Activated CD4-positive, alpha-beta T cell treated with anti-CD3 and anti-CD28 coated beads for 36 hours (primary cell): Measurements from ENCODE around the gene PRIM2. TPM values are rescaled to one million over a fixed set of nuclear protein-coding genes. Genes with fewer than 3 reads are reported as not detected.
"Not testable (repeated sequence)": the region's sequence is repeated elsewhere in the genome, so short reads cannot be mapped to it uniquely, and the experiment has no call there.

Experiments used
- ATAC-seq: fragments of 200-7000 bp; cut with Tn5 transposase; one replicate; pipeline ENCODE4 v1.10.0; 2021; ENCODE audit warnings: mild to moderate bottlenecking, moderate library complexity
- CTCF ChIA-PET: fragments of 350-600 bp; sonication (Branson Sonifier 250); formaldehyde crosslinking; loops from one replicate; lab custom pipeline; 2021; ENCODE audit warnings: antibody characterized with exemption; lab: Charles Lee
- POLR2A ChIA-PET: fragments of 350-600 bp; sonication (Branson Sonifier 250); formaldehyde crosslinking; loops from one replicate; lab custom pipeline; 2021; ENCODE audit warnings: antibody characterized with exemption, inconsistent platforms; lab: Charles Lee
- DNase-seq: peaks from one replicate; pipeline ENCODE4 v3.0.0-alpha.2; 2020
- H3K27ac Mint-ChIP-seq: one replicate; pipeline ENCODE4 v1.8.0; 2021; ENCODE audit warnings: mixed read lengths
- H3K27me3 Mint-ChIP-seq: one replicate; pipeline ENCODE4 v1.8.0; 2021; ENCODE audit warnings: mixed read lengths
- H3K36me3 Mint-ChIP-seq: one replicate; pipeline ENCODE4 v1.8.0; 2021; ENCODE audit warnings: low read depth, mixed read lengths
- H3K4me1 Mint-ChIP-seq: one replicate; pipeline ENCODE4 v1.8.0; 2021; ENCODE audit warnings: mixed read lengths
- H3K4me3 Mint-ChIP-seq: one replicate; pipeline ENCODE4 v1.8.0; 2021; ENCODE audit warnings: mild to moderate bottlenecking, moderate library complexity, mixed read lengths
- H3K9me3 Mint-ChIP-seq: one replicate; pipeline ENCODE4 v1.8.0; 2021; ENCODE audit warnings: low read depth, mixed read lengths
- intact Hi-C, 2 experiments: fragments of 100-400 bp; cut with DNase I in 1 of 2; cut with micrococcal nuclease in 1 of 2; formaldehyde crosslinking; loops; one replicate each; pipeline versions ENCODE4 v1.14.2 to v1.15.1; 2022 to 2024; cut with DNase I, micrococcal nuclease
- total RNA-seq, 2 experiments: library from RNA; stranded (reverse); gene quantifications; one replicate each; pipeline ENCODE4 v1.2.3, GENCODE V29; 2021

The PRIM2 gene
- total RNA-seq, 2 experiments from 2014 or later = 36.4 to 42.3 TPM

DNA sequence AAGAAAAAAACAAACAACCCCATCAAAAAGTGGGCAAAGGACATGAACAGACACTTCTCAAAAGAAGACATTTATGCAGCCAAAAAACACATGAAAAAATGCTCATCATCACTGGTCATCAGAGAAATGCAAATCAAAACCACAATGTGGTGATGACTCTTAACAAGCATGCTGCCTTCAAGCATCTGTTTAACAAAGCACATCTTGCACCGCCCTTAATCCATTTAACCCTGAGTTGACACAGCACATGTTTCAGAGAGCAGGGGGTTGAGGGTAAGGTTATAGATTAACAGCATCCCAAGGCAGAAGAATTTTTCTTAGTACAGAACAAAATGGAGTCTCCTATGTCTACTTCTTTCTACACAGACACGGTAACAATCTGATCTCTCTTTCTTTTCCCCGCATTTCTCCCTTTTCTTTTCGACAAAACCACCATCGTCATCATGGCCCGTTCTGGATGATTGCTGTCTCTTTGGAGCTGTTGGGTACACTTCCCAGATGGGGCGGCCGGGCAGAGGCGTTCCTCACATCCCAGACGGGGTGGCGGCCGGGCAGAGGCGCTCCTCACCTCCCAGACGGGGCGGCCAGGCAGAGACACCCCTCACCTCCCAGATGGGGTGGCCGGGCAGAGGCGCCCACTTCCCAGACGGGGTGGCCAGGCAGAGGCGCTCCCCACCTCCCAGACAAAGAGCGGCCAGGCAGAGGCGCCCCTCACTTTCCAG lies 7.2 kb upstream of the PRIM2 start:
- H3K36me3 Mint-ChIP-seq, H3K27ac Mint-ChIP-seq, DNase-seq, H3K4me3 Mint-ChIP-seq, intact Hi-C loops, H3K4me1 Mint-ChIP-seq, CTCF ChIA-PET, H3K9me3 Mint-ChIP-seq, POLR2A ChIA-PET, ATAC-seq: not testable (repeated sequence)
- H3K27me3 Mint-ChIP-seq = peaks cover 11% of the 10 kb centered on the region

DNA sequence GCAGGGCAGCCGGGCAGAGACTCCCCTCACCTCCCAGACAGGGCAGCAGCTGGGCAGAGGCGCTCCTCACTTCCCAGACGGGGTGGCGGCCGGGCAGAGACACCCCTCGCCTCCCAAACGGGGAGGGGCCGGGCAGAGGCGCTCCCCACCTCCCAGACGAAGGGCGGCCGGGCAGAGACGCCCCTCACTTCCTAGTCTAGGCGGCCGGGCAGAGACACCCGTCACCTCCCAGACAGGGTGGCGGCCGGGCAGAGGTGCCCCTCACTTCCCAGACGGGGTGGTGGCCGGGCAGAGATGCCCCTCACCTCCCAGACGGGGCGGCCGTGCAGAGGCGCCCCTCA lies 6.6 kb upstream of the PRIM2 start:
- Mint-ChIP-seq H3K4me3 (no peak overlapping the region), H3K9me3 (no peaks in the 10 kb centered on the region), H3K27me3 (peaks cover 10% of the 10 kb centered on the region), H3K4me1 (no peaks in the 10 kb centered on the region), H3K36me3 (no peaks in the 10 kb centered on the region), H3K27ac (no peak overlapping the region)
- intact Hi-C loops = no loop called here
- DNase-seq (no peak), ATAC-seq (no peak)
- ChIA-PET CTCF (no interaction called here), POLR2A (no interaction called here)

DNA sequence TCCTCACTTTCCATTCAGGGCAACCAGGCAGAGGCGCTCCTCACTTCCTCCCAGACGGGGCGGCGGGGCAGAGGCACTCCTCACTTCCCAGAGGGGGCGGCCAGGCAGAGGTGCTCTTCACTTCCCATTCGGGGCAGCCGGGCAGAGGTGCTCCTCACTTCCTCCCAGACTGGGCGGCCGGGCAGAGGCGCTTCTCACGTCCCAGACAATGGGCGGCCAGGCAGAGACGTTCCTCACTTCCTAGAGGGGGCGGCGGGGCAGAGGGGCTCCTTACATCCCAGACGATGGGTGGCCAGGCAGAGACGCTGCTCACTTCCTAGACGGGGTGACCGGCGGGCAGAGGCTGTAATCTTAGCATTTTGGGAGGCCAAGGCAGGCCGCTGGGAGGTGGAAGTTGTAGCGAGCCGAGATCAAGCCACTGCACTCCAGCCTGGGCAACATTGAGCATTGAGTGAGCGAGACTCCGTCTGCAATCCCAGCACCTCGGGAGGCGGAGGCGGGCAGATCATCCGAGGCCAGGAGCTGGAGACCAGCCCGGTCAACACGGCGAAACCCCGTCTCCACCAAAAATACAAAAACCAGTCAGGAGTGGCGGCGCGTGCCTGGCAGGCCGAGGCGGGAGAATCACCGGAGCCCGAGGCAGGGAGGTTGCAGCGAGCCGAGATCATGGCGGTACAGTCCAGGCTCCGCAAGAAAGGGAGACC lies 6.0 kb upstream of the PRIM2 start:
- CTCF ChIA-PET, H3K27ac Mint-ChIP-seq, H3K9me3 Mint-ChIP-seq, DNase-seq, H3K4me1 Mint-ChIP-seq, H3K36me3 Mint-ChIP-seq, POLR2A ChIA-PET, H3K4me3 Mint-ChIP-seq, intact Hi-C loops, ATAC-seq, H3K27me3 Mint-ChIP-seq: not testable (repeated sequence)

DNA sequence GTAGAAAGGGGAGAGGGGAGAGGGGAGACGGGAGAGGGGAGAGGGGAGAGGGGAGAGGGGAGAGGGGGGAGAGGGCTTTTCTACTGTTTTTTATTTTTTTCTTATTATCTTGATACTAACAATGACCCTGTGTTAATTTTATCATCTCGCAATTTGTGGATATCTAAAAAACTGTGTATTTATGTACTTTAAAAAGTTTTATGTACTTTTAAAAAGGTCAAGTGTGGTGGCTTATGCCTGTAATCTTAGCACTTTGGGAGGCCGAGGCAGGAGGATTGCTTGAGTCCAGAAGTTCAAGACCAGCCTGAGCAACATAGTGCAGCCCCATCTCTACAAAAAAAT lies 5.5 kb upstream of the PRIM2 start:
- intact Hi-C loops = no loop called here
- ChIA-PET POLR2A (interaction anchor here (0.6 kb wide), 1 partner anchor 44 kb away, joined by 3 read pairs; no protein-coding TSS in a partner anchor), CTCF (no interaction called here)
- Mint-ChIP-seq H3K27ac (no peak overlapping the region), H3K4me3 (no peak overlapping the region), H3K27me3 (peaks cover 7% of the 10 kb centered on the region), H3K9me3 (no peaks in the 10 kb centered on the region), H3K36me3 (no peaks in the 10 kb centered on the region), H3K4me1 (no peaks in the 10 kb centered on the region)
- no peak for DNase-seq
- ATAC-seq = no peak

DNA sequence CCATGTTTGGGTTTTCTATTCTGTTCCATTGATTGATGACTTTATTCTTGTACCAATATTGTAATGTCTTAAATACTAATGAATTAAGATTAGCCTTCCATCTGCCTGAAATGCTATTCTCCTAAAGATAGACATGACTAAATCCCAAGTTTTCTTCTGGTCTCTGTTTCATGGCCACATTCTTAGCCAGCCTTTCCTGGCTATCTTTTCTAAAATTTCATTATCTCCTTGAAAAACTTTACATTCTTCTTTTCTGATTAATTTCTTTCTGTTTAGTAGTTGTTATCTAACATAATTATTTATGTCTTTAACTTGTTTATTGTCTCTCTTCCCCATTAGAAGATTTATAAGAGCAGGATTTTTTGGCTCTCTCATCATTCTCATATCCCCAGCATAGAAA lies 4.4 kb upstream of the PRIM2 start:
- Mint-ChIP-seq H3K4me1 (peaks cover 3% of the 10 kb centered on the region), H3K27ac (no peak overlapping the region), H3K9me3 (no peaks in the 10 kb centered on the region), H3K4me3 (no peak overlapping the region), H3K27me3 (peaks cover 4% of the 10 kb centered on the region), H3K36me3 (peaks cover 6% of the 10 kb centered on the region)
- POLR2A ChIA-PET = no interaction called here
- CTCF ChIA-PET = interaction anchor here (1.5 to 4.7 kb wide), 2 partner anchors 7 to 410 kb away, joined by 3 to 80 read pairs; no protein-coding TSS in a partner anchor
- no peak for ATAC-seq
- intact Hi-C loops = no loop called here
- no peak for DNase-seq

DNA sequence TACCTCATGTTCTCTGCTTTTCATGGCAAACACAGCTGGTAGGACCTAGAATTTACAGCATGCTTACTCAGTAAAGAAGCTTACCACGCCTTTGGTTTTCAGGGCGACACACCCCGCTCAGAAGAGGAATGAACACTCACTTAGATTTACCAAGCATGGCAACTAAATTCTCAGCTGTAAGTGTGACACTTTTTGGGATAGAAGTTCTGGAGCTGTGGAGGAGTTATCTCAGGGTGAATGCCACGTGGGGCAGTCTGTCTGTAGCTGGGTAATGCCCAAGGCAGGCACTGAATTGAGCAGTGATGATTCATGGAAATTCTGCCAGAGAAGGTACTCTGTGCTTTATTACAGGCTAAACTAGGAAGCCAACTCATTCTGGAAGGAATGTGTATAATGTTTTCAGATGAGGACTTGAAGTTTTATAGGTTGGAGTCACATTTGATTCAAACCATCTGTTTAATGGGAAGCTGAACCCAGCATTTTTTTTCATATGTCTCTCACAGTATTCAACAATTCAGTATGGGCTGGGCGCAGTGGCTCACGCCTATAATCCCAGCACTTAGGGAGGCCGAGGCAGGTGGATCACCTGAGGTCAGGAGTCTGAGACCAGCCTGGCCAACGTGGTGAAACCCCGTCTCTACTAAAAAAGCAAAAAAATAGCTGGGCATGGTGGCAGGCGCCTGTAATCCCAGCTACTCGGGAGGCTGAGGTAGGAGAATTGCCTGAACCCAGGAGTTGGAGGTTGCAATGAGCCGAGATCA lies 3.5 kb upstream of the PRIM2 start:
- H3K4me1 Mint-ChIP-seq = peaks cover 11% of the 10 kb centered on the region
- no peak overlapping the region for H3K27ac Mint-ChIP-seq
- ChIA-PET CTCF (interaction anchor here (0.9 to 4.7 kb wide), 7 partner anchors 8 to 411 kb away, joined by 3 to 80 read pairs (median 4); no protein-coding TSS in a partner anchor), POLR2A (no interaction called here)
- intact Hi-C loops = no loop called here
- H3K9me3 Mint-ChIP-seq = no peaks in the 10 kb centered on the region
- peaks cover 2% of the 10 kb centered on the region for H3K27me3 Mint-ChIP-seq
- no peak for ATAC-seq
- peaks cover 11% of the 10 kb centered on the region for H3K36me3 Mint-ChIP-seq
- H3K4me3 Mint-ChIP-seq = no peak overlapping the region
- no peak for DNase-seq

DNA sequence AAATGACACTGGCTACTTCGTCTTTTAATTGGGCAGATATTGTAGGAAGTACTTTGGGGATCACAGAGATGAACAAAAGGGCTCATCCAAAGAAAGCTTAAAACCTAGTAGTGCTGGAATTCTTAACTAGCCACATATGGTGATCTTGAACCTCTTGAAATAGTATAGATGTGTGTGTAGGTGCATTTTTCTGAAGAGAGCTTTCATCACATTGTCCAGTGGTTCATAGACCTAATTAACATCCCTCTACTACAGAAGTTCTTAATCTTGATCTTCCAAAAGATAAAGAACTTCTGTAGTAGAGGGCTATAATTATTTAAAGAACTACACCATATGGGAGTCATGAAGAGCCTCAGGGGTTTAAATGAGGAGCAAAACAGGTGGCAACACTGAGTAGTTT lies 2.3 kb upstream of the PRIM2 start:
- Mint-ChIP-seq H3K9me3 (no peaks in the 10 kb centered on the region), H3K36me3 (peaks cover 23% of the 10 kb centered on the region), H3K4me3 (no peak overlapping the region), H3K27me3 (peaks cover 2% of the 10 kb centered on the region), H3K27ac (no peak overlapping the region), H3K4me1 (peaks cover 23% of the 10 kb centered on the region)
- intact Hi-C loops = loop anchor here (5.0 kb wide), 5 partner anchors 128 to 958 kb away; no protein-coding TSS in a partner anchor
- CTCF ChIA-PET = interaction anchor here (0.9 to 4.7 kb wide), 10 partner anchors 8 to 413 kb away, joined by 3 to 80 read pairs (median 4); partner anchors contain the start of genes BAG2 and BEND6
- DNase-seq = no peak
- ATAC-seq = no peak
- POLR2A ChIA-PET = no interaction called here

DNA sequence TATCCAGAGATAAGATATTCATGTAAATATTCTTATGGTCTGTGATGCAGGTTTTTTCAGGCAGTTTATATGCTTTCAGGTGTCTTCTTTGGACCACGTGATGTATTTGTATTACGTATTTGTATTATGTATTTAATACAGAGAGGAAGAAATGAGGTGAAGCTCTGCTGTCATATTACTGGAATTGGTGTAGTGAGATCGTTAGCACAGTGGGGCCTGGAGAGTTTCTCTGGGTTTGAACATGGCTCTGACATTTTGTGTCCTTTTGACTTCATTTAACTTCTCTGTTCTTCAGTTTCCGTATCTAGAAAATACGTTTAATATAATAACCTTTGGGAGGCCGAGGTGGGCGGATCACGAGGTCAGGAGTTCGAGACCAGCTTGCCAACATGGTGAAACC lies 1.6 kb upstream of the PRIM2 start:
- H3K9me3 Mint-ChIP-seq = no peaks in the 10 kb centered on the region
- H3K4me1 Mint-ChIP-seq = peaks cover 26% of the 10 kb centered on the region
- ChIA-PET CTCF (interaction anchor here (0.6 to 4.7 kb wide), 21 partner anchors 9 to 599 kb away, joined by 3 to 80 read pairs (median 3); partner anchors contain the start of genes BAG2, BEND6 and ZNF451), POLR2A (interaction anchor here (0.7 kb wide), 1 partner anchor 218 kb away, joined by 3 read pairs; no protein-coding TSS in a partner anchor)
- no peaks in the 10 kb centered on the region for H3K27me3 Mint-ChIP-seq
- no peak overlapping the region for H3K27ac Mint-ChIP-seq
- no peak for DNase-seq
- intact Hi-C loops = loop anchor here (1.0 to 5.0 kb wide), 15 partner anchors 48 to 959 kb away; partner anchors contain the start of genes KIAA1586 (in 2 of the 2), BAG2 (in 1 of the 2), BEND6 (in 1 of the 2) and RAB23 (in 1 of the 2)
- H3K36me3 Mint-ChIP-seq = peaks cover 30% of the 10 kb centered on the region
- H3K4me3 Mint-ChIP-seq = no peak overlapping the region
- no peak for ATAC-seq

DNA sequence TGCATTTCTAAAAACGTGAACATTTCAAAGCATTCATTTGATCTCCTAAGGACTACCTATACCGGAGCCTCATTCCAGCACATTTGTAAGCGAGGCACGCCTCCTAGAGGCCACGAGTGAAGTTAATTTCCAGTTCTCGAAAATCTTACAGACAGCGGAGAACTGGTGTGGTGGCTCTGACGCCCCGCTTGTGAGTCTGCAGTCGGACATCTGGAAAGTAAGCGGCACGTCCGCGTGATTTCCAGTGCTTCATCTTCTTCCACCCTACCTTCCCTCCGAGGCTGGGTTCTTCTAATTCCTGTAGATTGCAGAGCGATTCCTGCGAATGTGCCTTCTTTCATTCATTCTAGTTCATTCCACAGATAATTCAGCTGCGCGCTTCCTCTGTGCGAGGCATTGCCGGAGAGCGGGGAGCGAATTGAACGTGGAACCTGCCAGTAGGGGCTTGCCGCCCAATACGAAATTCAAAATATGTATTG lies 810 bp upstream of the PRIM2 start:
- DNase-seq (peak; percentile 90), ATAC-seq (peak; percentile 88)
- ChIA-PET CTCF (interaction anchor here (0.6 to 4.7 kb wide), 34 partner anchors 9 to 840 kb away, joined by 3 to 80 read pairs (median 3); partner anchors contain the start of genes BAG2, BEND6, RAB23 and ZNF451), POLR2A (no interaction called here)
- peaks cover 31% of the 10 kb centered on the region for H3K4me1 Mint-ChIP-seq
- intact Hi-C loops = loop anchor here (1.0 to 5.0 kb wide), 19 partner anchors 48 to 959 kb away; partner anchors contain the start of genes BAG2 (in 2 of the 2), KIAA1586 (in 2 of the 2), RAB23 (in 2 of the 2) and BEND6 (in 1 of the 2)
- H3K4me3 Mint-ChIP-seq = peak overlapping the region; percentile 99
- no peaks in the 10 kb centered on the region for H3K27me3 Mint-ChIP-seq
- H3K27ac Mint-ChIP-seq = peak overlapping the region; percentile 98
- peaks cover 36% of the 10 kb centered on the region for H3K36me3 Mint-ChIP-seq
- no peaks in the 10 kb centered on the region for H3K9me3 Mint-ChIP-seq

DNA sequence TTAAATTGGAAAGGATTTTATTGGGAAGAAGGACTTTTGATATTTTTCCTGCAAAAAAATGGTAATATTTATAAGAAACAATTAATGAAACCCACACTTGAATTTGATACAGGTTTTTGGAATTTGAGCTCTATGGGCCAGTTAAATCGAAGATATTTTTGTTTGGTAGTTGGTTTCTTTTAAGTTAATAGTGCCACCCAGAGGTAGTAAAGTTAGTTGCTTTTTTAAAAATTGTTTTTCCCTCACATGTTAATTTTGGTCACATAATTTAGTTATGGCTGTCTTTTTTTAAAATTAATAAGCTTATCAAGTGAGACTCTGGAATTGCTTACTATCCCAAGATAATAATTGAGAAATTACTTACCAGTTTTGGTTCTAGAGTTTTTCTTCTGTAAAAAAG lies 7.1 kb downstream of the PRIM2 start:
- peaks cover 72% of the 10 kb centered on the region for H3K36me3 Mint-ChIP-seq
- DNase-seq (no peak), ATAC-seq (no peak)
- H3K4me3 Mint-ChIP-seq = no peak overlapping the region
- intact Hi-C loops = no loop called here
- ChIA-PET POLR2A (no interaction called here), CTCF (interaction anchor here (0.9 to 1.5 kb wide), 4 partner anchors 9 to 422 kb away, joined by 3 to 4 read pairs (median 3); no protein-coding TSS in a partner anchor)
- peaks cover 22% of the 10 kb centered on the region for H3K4me1 Mint-ChIP-seq
- no peaks in the 10 kb centered on the region for H3K27me3 Mint-ChIP-seq
- H3K9me3 Mint-ChIP-seq = peaks cover 11% of the 10 kb centered on the region
- no peak overlapping the region for H3K27ac Mint-ChIP-seq

DNA sequence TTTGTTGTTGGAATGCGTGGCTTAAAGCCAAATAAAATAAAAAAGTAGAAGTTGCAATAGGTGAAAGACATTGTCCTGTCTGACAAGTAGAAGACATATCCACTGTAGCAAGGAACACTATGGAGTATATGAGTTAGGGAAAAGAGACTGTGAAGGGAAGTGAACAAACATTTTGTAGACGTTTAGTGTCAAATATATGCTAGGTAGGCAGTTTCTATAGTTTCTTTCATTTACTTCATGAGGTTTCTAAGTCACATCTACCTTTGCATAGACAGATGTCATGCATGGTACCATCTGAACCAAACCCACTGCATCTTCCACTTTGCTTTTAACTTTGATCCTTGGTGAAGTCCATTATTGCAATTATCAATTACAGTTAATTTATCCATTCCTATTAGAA lies 9.9 kb downstream of the PRIM2 start:
- H3K27me3 Mint-ChIP-seq = no peaks in the 10 kb centered on the region
- peaks cover 9% of the 10 kb centered on the region for H3K4me1 Mint-ChIP-seq
- no peak for ATAC-seq
- H3K36me3 Mint-ChIP-seq = peaks cover 71% of the 10 kb centered on the region
- POLR2A ChIA-PET = no interaction called here
- intact Hi-C loops = no loop called here
- peaks cover 15% of the 10 kb centered on the region for H3K9me3 Mint-ChIP-seq
- no peak overlapping the region for H3K27ac Mint-ChIP-seq
- CTCF ChIA-PET = no interaction called here
- no peak for DNase-seq
- H3K4me3 Mint-ChIP-seq = no peak overlapping the region
